GM19240 (cell line): ENCODE results near the gene MIB1.

Experiments used
- DNase-seq: peaks from one replicate; pipeline ENCODE4 v3.0.0; 2011; ENCODE audit warnings: low spot score; ENCODE audit not compliant: insufficient read length

Gene MIB1

DNA sequence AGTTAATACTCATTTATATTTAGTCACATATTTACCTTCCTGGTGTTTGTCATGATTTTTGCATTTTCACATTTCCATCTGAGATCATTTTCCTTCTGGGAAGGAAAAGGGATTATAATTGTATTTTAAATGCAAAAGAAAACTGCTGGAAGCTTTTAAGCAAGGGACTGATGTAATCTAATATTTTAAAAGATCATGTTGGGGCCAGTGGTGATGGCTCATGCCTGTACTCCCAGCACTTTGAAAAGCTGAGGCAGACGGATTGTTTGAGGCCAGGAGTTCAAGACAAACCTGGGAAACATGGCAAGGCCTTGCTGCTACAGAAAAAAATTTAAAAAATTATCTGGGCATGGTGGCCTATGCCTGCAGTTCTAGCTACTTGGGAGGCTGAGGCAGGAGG lies 149.0 kb downstream of the MIB1 start:
- no peak for DNase-seq

DNA sequence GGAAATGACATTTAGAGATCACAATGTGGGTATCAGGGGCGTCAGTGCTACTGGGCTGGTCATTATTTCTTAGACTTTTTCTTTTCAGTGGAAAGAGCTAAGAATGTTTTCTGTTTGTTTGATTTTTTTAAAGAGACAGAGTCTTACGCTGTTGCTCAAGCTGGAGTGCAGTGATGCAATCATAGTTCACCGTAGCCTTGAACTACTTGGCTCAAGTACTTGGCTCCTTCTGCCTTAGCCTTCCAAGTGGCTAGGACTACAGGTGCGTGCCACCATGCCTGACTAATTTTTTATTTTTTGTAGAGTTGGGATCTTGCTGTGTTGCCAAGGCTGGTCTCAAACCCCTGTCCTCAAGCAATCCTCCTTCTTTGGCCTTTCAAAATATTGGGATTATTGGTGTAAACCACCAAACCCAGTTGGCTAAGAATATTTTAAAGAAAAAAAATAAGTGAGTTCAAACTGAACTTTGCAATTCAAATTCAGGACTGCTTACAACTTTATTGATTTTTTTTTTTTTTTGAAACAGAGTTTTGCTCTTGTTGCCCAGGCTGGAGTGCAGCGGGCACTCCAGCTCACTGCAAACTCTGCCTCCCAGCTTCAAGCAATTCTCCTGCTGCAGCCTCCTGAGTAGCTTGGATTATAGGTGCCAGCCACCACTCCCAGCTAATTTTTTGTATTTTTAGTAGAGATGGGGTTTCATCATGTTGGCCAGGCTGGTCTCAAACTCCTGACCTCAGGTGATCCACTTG lies 154.2 kb downstream of the MIB1 start:
- no peak for DNase-seq

DNA sequence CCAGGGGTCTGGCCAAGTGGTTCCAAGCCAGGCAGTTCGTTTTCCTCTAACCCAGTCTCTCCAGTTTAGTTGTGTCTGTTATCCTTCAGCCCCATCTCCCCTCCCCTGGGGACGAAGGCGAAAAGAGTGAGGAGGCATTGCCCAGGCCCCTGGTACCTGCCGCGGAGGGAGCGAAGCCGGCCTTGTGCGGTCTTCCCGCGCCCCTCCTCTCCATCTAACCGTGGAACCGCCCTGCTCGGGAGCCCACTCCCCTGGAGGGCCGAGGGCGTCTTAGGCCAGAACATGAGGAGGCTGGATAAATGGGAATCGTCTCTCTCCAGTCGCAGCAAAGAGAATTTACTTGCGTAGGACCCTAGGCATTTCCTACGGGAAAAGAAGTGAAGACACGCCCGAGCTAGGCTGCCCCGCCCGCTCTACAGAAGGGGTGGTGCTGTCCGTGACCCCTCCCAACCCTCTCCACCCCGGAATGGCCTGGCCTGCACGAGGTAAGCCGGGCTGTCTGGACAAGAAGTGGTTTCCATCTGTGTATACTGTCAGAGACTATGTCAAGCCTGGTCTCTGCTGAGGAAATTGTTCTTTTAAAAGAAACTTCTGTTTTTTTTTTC lies 156.2 kb downstream of the MIB1 start:
- DNase-seq: no peak

DNA sequence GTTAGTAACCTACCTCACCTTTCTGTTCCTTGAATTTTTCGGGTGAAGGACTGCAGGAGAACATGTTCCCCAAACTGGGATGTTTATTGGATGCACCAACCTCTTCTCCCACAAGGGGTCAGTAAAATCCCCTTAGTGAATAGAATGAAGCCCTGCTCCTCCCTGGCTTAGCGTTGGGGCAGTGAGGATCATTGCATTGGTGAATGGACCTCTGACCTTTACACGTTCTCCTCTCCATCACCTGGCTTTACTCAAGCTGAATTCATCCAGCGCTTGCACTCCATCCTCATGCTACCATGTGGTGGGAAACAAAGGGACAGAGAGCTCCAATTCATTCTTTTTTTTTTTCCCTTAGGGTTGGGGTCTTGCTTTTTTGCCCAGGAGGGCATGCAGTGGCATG lies 157.2 kb downstream of the MIB1 start:
- DNase-seq: no peak

DNA sequence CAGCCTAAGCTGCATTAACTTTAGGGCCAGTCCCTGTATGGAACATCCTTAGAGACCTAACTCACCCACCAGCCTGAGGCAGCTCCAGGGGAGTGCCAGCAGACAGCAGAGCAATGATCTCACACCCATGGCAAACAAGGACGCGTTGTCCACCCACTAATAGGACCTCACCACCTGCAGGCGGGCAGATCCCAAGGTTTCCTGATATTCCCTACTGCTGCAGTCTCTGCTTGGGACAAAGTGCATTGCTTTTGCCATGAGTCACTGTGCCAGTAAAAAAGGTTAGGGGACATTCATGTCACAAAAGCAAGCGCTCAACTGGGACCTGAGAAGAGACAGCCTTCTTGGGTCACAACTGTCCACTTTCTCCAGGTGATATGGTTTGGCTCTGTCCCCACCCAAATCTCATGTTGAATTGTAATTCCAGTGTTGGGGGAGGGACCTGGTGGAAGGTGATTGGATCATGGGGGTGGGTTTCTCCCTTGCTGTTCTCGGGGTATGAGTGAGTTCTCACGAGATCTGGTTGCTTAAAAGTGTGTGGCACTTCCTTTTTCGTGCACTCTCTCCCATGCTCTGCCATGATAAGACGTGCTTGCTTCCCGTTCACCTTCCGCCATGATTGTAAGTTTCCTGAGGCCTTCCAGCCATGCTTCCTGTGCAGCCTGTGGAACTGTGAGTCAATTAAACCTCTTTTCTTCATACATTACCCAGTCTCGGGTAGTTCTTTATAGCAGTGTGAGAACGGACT lies 160.2 kb downstream of the MIB1 start:
- DNase-seq: no peak

DNA sequence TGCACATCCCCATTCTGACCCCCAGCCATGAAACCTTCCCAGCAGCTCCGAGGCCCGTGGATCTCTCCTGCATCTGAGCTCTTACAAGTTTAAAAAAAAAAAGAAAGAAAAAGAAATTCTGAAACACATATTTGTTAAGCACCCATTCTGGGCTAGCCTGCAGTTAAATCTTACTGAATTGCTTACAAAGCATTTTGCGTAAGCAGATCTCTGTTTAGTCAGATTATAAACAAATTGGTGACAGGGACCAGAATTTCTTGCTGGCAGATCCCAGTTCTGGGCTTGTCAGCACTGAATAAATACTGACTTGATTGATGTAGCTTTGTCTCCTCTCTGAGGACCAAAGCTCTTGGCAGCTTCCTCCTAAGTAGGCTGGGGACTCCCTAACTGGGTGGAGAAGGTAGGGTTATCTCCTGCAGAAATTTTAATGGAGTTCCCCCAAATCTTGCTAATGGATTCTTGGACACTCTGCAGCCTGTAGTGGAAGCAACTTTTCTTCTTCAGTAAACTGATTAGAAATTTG lies 160.9 kb downstream of the MIB1 start:
- DNase-seq: no peak

DNA sequence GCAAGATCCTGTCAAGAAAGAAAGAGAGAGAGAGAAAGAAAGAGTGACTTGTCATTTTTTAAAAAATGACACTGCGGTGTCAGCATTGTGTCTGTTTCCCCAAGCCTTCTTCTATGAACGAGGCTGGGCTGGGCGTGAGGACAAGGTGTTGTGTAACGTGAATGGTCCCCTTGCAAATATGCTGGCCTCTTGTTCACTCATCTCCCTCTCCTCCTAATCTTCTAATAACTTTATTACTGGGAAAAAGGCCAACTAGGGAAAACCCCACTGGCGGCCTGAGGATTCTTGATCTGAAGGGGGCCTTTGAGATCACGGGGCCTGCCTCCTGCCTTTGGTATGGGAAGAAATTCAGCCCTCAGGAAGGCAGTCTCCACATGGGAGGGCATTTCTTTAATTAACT lies 163.1 kb downstream of the MIB1 start:
- DNase-seq: no peak

DNA sequence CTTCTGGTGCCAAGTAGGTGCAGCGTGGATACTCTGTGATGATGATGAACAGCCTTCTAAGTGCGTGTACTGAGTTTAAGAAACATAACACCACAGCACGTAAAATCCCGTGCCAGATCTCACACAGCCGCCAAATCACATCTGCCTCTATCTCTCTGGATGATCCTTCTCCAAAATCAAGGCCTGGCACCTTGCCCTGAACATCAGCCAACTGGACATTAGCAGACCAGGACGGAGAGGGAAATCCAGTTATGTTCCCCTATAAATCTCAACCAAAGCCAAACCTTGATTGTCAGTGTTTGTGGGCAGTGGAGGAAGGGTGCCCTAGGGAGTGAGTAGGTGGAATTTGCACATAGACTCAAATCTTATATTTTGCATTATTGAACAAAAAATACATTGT lies 164.3 kb downstream of the MIB1 start:
- no peak for DNase-seq

DNA sequence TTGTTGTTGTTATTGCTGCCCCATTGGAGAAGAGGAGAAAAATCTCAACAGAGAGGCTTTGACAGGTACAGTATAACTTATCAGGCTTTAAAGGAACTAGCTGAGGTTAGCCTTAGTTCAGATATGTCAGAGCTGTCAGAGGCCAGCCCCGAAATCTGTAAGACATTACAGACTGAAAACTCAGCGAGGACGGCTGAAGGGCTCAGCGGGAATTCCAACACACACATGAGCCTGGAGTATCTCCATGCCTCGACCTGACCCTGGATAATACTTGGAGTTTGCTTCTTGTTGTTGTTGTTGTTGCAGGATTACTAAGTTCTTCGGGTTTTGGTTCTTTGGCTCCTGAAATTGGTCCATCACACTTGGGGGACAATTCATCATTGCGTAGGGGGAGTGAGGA lies 166.9 kb downstream of the MIB1 start:
- no peak for DNase-seq

DNA sequence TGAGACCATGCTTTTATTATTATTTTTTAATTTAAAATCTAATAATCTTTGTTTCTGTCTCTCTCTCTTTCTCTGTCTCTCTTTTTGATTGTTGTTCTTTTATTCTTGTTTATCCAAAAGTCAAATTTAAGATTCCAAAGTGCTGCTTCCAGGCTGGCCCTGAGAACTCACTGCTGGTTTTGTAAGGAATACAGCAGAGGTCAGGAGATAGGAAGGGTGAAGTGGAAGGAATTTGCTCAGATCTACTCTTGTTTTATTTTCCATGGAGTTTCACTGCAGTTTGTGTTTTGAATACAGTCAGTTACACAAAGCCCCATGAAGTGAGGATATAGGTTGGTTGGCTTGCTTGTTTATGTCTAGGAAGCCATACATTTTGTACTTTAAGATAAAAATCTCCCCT lies 168.1 kb downstream of the MIB1 start:
- DNase-seq: no peak

DNA sequence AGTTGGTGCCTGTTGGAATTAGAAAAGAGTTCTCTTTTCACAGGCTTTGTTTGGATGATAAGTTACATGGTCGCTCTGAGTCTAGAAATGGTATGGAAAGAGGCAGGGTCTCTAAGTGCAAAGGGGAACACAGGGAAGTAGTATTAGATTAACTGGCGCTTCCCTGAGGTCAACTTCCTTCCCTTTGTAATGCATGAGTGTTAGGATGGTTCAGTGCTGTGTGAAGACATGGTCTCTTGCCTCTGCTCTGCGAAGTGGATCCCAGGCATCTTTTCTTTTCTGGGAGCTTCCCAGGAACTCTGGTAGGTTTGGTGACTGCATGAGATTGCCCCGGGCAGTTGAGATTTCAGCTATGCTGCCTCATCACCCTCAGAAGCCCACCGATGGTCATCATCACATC lies 170.3 kb downstream of the MIB1 start:
- DNase-seq: no peak

DNA sequence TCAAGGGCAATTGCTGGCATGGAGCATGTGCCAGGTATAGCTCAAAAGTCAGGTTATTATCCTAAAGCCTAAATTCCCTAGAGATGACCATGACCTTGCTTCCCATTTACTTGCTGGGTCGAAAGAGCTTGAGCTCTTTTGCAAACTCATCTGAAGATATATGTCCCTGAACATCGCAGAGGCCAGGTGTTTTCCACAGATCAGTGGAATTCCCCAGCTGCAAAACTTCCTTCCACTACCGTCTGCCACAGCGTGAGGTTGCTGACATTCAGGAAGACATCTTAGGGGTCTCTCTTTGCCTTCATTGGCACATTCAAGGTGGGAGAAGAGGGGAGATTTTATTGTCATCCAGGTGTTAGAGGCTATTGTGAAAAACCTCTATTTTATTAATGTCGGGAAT lies 171.0 kb downstream of the MIB1 start:
- DNase-seq: no peak

DNA sequence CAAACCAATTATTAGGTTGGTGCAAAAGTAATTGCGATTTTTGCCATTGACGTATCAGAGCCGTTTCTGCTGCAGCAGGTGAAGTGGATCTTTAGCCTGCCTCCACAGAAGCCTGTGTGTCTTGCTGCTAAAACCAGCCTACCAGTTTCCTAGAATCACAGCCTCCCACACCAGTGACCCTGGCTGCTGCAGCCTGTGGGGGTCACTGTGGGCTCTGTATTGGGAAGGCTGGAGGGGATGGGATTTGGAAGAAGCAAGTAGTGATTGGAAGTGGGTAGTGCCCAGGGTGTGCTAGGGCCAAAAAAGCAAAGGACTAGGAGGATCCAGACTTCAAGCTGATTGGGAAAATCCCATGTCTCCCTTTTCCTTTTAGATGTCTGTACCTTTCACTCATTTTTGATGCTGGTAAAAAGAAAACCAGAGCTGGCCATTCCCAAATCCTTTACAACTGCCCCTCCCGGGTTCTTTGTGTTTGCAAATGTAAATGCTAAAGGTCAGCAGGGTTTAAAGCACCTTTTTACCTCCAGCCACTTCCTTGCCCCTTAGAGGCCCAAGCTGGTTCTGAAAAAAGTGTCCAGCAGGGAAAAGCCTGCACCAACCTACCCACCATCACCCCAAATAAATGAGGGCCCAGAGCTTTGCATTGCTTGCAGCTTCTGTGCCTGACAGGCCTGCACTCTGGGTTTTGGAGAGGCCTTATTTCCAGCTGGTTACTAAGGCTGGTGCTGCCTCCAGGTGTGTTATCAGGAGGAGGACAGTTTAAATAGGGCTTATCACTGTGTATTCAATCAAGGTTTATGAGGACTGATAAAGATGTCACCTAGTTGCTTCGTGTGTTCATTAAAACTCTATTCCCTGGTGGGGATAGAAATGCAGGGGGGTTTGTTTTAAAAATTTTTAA lies 172.0 kb downstream of the MIB1 start:
- no peak for DNase-seq

DNA sequence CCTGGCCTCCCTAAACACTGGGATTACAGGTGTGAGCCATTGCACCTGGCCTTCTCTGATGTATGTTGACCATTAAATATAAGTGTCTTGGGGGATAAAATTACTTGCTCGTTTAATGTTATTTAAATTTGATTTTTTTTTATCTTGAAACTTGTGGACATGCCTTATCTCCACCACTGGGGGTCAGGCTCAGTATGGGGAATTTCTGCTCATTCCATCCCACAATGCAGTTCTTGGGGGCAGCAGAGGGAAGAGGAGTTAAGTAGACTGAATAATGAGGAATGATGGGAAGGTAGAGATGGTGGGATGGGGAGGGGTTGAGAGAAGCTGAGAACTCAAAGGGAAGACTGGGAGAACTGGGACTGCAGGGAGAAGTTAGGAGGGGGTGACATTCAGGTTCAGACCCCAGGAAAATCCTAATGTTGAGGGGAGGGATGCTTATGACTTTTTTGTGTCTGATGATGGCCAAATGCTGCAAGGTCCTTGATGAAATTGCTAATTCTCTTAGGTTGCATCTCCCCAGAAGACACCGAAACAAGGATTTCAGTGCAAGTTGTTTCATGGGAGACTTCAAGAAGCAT lies 174.2 kb downstream of the MIB1 start:
- DNase-seq: no peak

DNA sequence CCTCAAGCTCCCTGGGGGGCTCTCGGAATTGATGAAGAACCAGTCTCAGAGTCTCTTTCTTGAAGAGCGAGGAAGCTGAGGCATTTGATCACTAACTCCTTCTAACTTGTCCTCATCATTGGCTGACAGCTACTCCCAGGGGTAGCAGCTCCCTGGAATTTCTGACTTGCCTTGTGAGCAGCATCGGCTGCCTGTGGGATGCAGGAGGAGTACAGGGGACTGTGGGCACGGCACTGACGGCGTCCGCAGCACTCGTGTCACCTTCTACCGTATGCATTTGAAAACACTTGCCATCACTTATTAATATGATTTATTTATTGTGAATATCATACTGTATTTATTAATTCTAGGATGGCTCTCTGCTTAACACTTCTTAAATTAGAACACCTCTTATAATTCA lies 175.0 kb downstream of the MIB1 start:
- no peak for DNase-seq

DNA sequence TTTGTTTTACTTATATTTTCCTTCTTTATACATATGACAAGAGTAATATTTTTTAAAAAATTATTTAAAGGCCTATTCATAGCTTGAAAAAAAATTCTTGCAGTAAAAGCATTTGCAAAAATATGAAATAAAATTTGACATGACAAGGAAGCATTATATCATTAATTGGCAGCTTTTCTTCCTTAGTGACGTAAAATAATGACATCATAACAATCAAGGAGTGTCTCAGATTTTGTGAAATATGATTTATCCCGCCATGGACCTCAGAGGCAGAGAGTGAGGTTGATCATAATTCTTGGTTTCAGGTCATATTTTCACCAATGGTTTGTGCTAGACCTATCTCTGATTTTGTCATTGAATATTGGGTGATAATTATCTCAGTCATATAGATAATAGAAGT lies 176.0 kb downstream of the MIB1 start:
- DNase-seq: no peak

DNA sequence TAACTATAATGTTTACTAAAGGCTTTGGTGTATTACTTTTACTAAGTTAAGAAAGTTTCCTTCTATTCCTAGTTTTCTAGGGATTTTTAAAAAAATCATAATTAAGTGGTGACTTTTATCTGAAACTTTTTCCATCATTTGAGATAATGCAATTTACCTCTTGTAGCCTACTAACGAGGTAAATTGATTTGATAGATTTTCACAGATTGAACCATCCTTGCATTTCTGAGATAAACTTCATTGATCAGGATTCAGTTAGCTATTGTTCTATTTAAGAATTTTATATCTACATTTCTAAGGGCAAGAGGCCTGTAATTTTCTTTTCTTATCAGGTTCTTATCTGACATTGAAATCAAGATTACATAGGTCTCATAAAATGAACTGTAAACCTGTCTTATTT lies 178.1 kb downstream of the MIB1 start:
- DNase-seq: no peak
